Panc1 (cell line): ENCODE data around the gene LRP2. TPM values are rescaled to one million over a fixed set of nuclear protein-coding genes. Genes with fewer than 3 reads are reported as not detected.
"Not testable (repeated sequence)": the region's sequence is repeated elsewhere in the genome, so short reads cannot be mapped to it uniquely, and the experiment has no call there.

Experiments used
- ATAC-seq: fragments of 200-7000 bp; cut with Tn5 transposase; 2 replicates; pipeline ENCODE4 v1.9.1; 2020; ENCODE audit warnings: mild to moderate bottlenecking, moderate library complexity
- BruUV-seq: library from RNA; stranded (reverse); fragments of 400-500 nt; replicated peaks from 2 replicates; lab custom pipeline; 2021; lab: Mats Ljungman, UMichigan
- CTCF ChIA-PET: fragments of 300-600 bp; sonication (Branson Sonifier 250); formaldehyde crosslinking; loops from one replicate; lab custom pipeline; 2022; ENCODE audit warnings: antibody characterized with exemption; lab: Charles Lee
- POLR2A ChIA-PET: fragments of 300-600 bp; sonication (Branson Sonifier 250); formaldehyde crosslinking; loops from one replicate; lab custom pipeline; 2022; ENCODE audit warnings: antibody characterized with exemption; lab: Charles Lee
- DNase-seq: peaks from one replicate; pipeline ENCODE4 v3.0.0-alpha.2; 2010; ENCODE audit warnings: low read depth, low spot score
- H3K27ac ChIP-seq: 2 replicates; pipeline ENCODE4 v1.5.1; 2011; ENCODE audit warnings: mild to moderate bottlenecking, low read length, inconsistent platforms
- H3K27me3 ChIP-seq: fragments of 200-500 bp; sonication (Bioruptor generic); 2 replicates; pipeline ENCODE4 v1.6.0; 2014; ENCODE audit warnings: low read length, inconsistent platforms; ENCODE audit not compliant: control insufficient read depth, insufficient read depth
- H3K36me3 ChIP-seq: fragments of 200-500 bp; sonication (Bioruptor generic); 2 replicates; pipeline ENCODE4 v1.5.1; 2014; ENCODE audit warnings: inconsistent platforms, mild to moderate bottlenecking, low read length, moderate library complexity; ENCODE audit not compliant: control insufficient read depth, insufficient read depth
- H3K4me1 ChIP-seq: 2 replicates; pipeline ENCODE4 v1.5.1; 2011; ENCODE audit warnings: inconsistent platforms, mild to moderate bottlenecking, low read length, moderate library complexity; ENCODE audit not compliant: control insufficient read depth, insufficient read depth
- H3K4me3 ChIP-seq, 2 experiments: 2 replicates each; pipeline ENCODE4 v1.5.1; 2011 to 2012; ENCODE audit warnings: low read depth in 2 of 2, low read length in 2 of 2, mild to moderate bottlenecking in 2 of 2, inconsistent platforms in 1 of 2, moderate library complexity in 1 of 2
- H3K9me3 ChIP-seq: fragments of 200-500 bp; sonication (Bioruptor generic); 2 replicates; pipeline ENCODE4 v1.5.1; 2014; ENCODE audit warnings: low read depth, mild to moderate bottlenecking, inconsistent platforms, low read length, moderate library complexity; ENCODE audit not compliant: control insufficient read depth, insufficient read depth
- CTCF ChIP-seq: fragments of 450-650 bp; IDR thresholded peaks from 2 replicates; pipeline ENCODE4 v1.5.1; 2017; ENCODE audit warnings: mild to moderate bottlenecking
- POLR2AphosphoS5 ChIP-seq: IDR thresholded peaks from 2 replicates; pipeline ENCODE4 v1.6.1; 2012; ENCODE audit warnings: mild to moderate bottlenecking, low read depth, low read length, moderate library complexity
- REST ChIP-seq, 2 experiments: IDR thresholded peaks; 2 replicates each; pipeline ENCODE4 v1.6.1; 2011 to 2012; ENCODE audit warnings: low read depth in 2 of 2, control low read depth in 1 of 2, low read length in 1 of 2, mild to moderate bottlenecking in 1 of 2, moderate library complexity in 1 of 2; ENCODE audit not compliant: insufficient read depth in 1 of 2
- SIN3A ChIP-seq: IDR thresholded peaks from 2 replicates; pipeline ENCODE4 v1.6.1; 2012; ENCODE audit warnings: low read depth, mild to moderate bottlenecking, low read length, moderate library complexity, borderline replicate concordance; ENCODE audit not compliant: insufficient read depth
- TCF7L2 ChIP-seq: IDR thresholded peaks from 2 replicates; pipeline ENCODE4 v1.6.1; 2011; ENCODE audit warnings: mild to moderate bottlenecking, low read depth, low read length, inconsistent platforms
- in situ Hi-C: cut with HindIII; loops from 2 replicates; pipeline ENCODE4 v1.10.0; 2016; ENCODE audit warnings: low sequenced_read_pairs, low pct_unique_long_range_greater_than_20kb
- intact Hi-C: fragments of 100-400 bp; cut with micrococcal nuclease; formaldehyde crosslinking; loops from one replicate; pipeline ENCODE4 v1.10.0; 2022; ENCODE audit not compliant: unreplicated experiment
- total RNA-seq: library from RNA; stranded (reverse); gene quantifications from one replicate; pipeline ENCODE4 v1.2.1, GENCODE V29; 2021; ENCODE audit not compliant: unreplicated experiment

The LRP2 gene
- total RNA-seq, 1 experiment from 2014 or later: 0.10 TPM

GRCh38 chr2:169136428-169136827 lies 225.9 kb downstream of the LRP2 start:
- H3K4me1 ChIP-seq, H3K9me3 ChIP-seq, CTCF ChIA-PET, H3K36me3 ChIP-seq, ATAC-seq, in situ Hi-C loops, POLR2A ChIA-PET, BruUV-seq, H3K4me3 ChIP-seq, H3K27ac ChIP-seq, H3K27me3 ChIP-seq, DNase-seq, intact Hi-C loops: not testable (repeated sequence)

GRCh38 chr2:169134272-169134671 lies 228.1 kb downstream of the LRP2 start:
- CTCF ChIA-PET, ATAC-seq, H3K4me3 ChIP-seq, H3K36me3 ChIP-seq, POLR2A ChIA-PET, DNase-seq, H3K27me3 ChIP-seq, H3K9me3 ChIP-seq, BruUV-seq, H3K4me1 ChIP-seq, H3K27ac ChIP-seq, in situ Hi-C loops: not testable (repeated sequence)
- intact Hi-C loops: loop anchor here (5.0 kb wide), 1 partner anchor 172 kb away; no protein-coding TSS in a partner anchor

GRCh38 chr2:169131587-169132512 lies 230.5 kb downstream of the LRP2 start:
- intact Hi-C loops: loop anchor here (5.0 kb wide), 1 partner anchor 170 kb away; no protein-coding TSS in a partner anchor
- ATAC-seq: peak; percentile 72

More at GRCh38 chr2:169131587-169132512, 230.5 kb downstream of the LRP2 start:
- H3K9me3 ChIP-seq: no peaks in the 10 kb centered on the region
- CTCF ChIA-PET: interaction anchor here (0.7 to 1.1 kb wide), 5 partner anchors 10 to 265 kb away, joined by 3 to 7 read pairs (median 4); no protein-coding TSS in a partner anchor
- H3K27me3 ChIP-seq: peaks cover 2% of the 10 kb centered on the region; the same call in 1 of the 2 replicates
- TF ChIP-seq REST (IDR thresholded peaks at IDR 0.05; ENCODE audit: insufficient read depth in 1 of 2, low read depth in 2 of 2, low read length in 1 of 2) (no peak), TCF7L2 (no peak), SIN3A (no peak), POLR2AphosphoS5 (no peak), CTCF (peak; percentile 78)
- no peak overlapping the region for H3K27ac ChIP-seq
- BruUV-seq: no TSS peak
- H3K4me1 ChIP-seq: no peaks in the 10 kb centered on the region
- peak; percentile 48 for DNase-seq
- H3K36me3 ChIP-seq: no peaks in the 10 kb centered on the region
- no peak overlapping the region for H3K4me3 ChIP-seq
- POLR2A ChIA-PET: no interaction called here
- in situ Hi-C loops: no loop called here
